GM12878 (cell line): ENCODE results near the gene TRUB1. TPM values are rescaled to one million over a fixed set of nuclear protein-coding genes. Genes with fewer than 3 reads are reported as not detected.

Experiments
- ATAC-seq: fragments of 200-7000 bp; cut with Tn5 transposase; 3 replicates; pipeline ENCODE4 v1.9.1; 2020; ENCODE audit warnings: mild to moderate bottlenecking, moderate library complexity
- Bru-seq: library from RNA; stranded (reverse); fragments of 400-500 nt; gene quantifications from one replicate; lab custom pipeline; 2021; lab: Mats Ljungman, UMichigan
- BruChase-seq, 2 experiments: library from RNA; stranded (reverse); fragments of 400-500 nt; gene quantifications; one replicate each; lab custom pipeline; 2021; lab: Mats Ljungman, UMichigan
- BruUV-seq: library from RNA; stranded (reverse); fragments of 400-500 nt; replicated peaks from 2 replicates; lab custom pipeline; 2021; lab: Mats Ljungman, UMichigan
- CTCF ChIA-PET: fragments of 300-600 bp; sonication (Branson Sonifier 250); formaldehyde crosslinking; extraction: SDS; loops from one replicate; lab custom pipeline; 2021; ENCODE audit warnings: inconsistent platforms; lab: Yijun Ruan, JAX
- POLR2A ChIA-PET: fragments of 350-600 bp; formaldehyde crosslinking; extraction: SDS; loops from one replicate; lab custom pipeline; 2021; ENCODE audit warnings: inconsistent platforms; lab: Charles Lee
- RAD21 ChIA-PET: fragments of 300-600 bp; sonication (Branson Sonifier 250); formaldehyde crosslinking; loops from one replicate; lab custom pipeline; 2023; ENCODE audit warnings: antibody characterized with exemption; ENCODE audit not compliant: unreplicated experiment; lab: Charles Lee
- SMC1A ChIA-PET: fragments of 300-600 bp; sonication (Branson Sonifier 250); formaldehyde crosslinking; loops from one replicate; lab custom pipeline; 2023; ENCODE audit not compliant: unreplicated experiment, uncharacterized antibody; lab: Charles Lee
- DNase-seq: peaks from one replicate; pipeline ENCODE4 v3.0.0-alpha.2; 2011; ENCODE audit warnings: low read depth, low spot score
- FAIRE-seq: peaks from 3 replicates; lab custom pipeline; 2011; peaks lifted over from hg19 to GRCh38; lab: Jason Lieb, UNC
- H2AFZ ChIP-seq: 2 replicates; pipeline ENCODE4 v1.6.0; 2011; ENCODE audit warnings: low read depth, low read length, control low read depth; ENCODE audit not compliant: control insufficient read depth
- H3K27ac ChIP-seq: 2 replicates; pipeline ENCODE4 v1.5.1; 2011; ENCODE audit warnings: control low read depth; ENCODE audit not compliant: control insufficient read depth, insufficient read depth
- H3K27me3 ChIP-seq, 2 experiments: replicated peaks in 1 of 2; 2 replicates each; pipeline versions ENCODE4 v1.6.0 to v1.6.1; 2011; ENCODE audit warnings: low read length in 1 of 2; ENCODE audit not compliant: control insufficient read depth in 2 of 2, insufficient read depth in 2 of 2
- H3K36me3 ChIP-seq, 2 experiments: 2 replicates each; pipeline ENCODE4 v1.5.1; 2011; ENCODE audit warnings: low read length in 1 of 2; ENCODE audit not compliant: control insufficient read depth in 2 of 2, insufficient read depth in 2 of 2
- H3K4me1 ChIP-seq: 2 replicates; pipeline ENCODE4 v1.6.1; 2011; ENCODE audit warnings: mild to moderate bottlenecking, low read length, moderate library complexity, mixed read lengths; ENCODE audit not compliant: control insufficient read depth, insufficient read depth
- H3K4me2 ChIP-seq: 2 replicates; pipeline ENCODE4 v1.6.0; 2011; ENCODE audit warnings: control low read depth; ENCODE audit not compliant: control insufficient read depth, insufficient read depth
- H3K4me3 ChIP-seq: fragments of 200-600 bp; sonication (generic); 2 replicates; pipeline ENCODE4 v1.5.1; 2016
- H3K79me2 ChIP-seq: 2 replicates; pipeline ENCODE4 v1.6.0; 2011; ENCODE audit warnings: low read length; ENCODE audit not compliant: control insufficient read depth, insufficient read depth
- H3K9ac ChIP-seq: 2 replicates; pipeline ENCODE4 v1.8.0; 2011; ENCODE audit warnings: low read length, control low read depth, mixed read lengths; ENCODE audit not compliant: control insufficient read depth, insufficient read depth
- H3K9me3 ChIP-seq: replicated peaks from 3 replicates; pipeline ENCODE4 v1.5.1; 2011; ENCODE audit warnings: mild to moderate bottlenecking, low read length; ENCODE audit not compliant: control insufficient read depth, insufficient read depth
- H4K20me1 ChIP-seq: 2 replicates; pipeline ENCODE4 v1.6.0; 2011; ENCODE audit not compliant: control insufficient read depth, insufficient read depth
- ESRRA ChIP-seq: IDR thresholded peaks from 2 replicates; pipeline ENCODE4 v1.6.1; 2012; ENCODE audit warnings: mild to moderate bottlenecking, low read length, improper control_type of control experiment
- GABPA ChIP-seq: IDR thresholded peaks from 2 replicates; pipeline ENCODE4 v1.6.1; 2014; ENCODE audit warnings: antibody characterized with exemption, low read depth, mild to moderate bottlenecking, inconsistent platforms
- MTA3 ChIP-seq: IDR thresholded peaks from 2 replicates; pipeline ENCODE4 v1.6.1; 2012; ENCODE audit warnings: low read length, inconsistent platforms, borderline replicate concordance
- RAD21 ChIP-seq: IDR thresholded peaks from 2 replicates; pipeline ENCODE4 v1.6.1; 2011; ENCODE audit warnings: mild to moderate bottlenecking, low read depth, low read length, moderate library complexity; ENCODE audit not compliant: insufficient read depth
- STAT1 ChIP-seq: fragments of 450-650 bp; conservative IDR thresholded peaks from 2 replicates; pipeline ENCODE4 v1.6.1; 2014; ENCODE audit warnings: antibody characterized with exemption, mild to moderate bottlenecking
- TARDBP ChIP-seq: IDR thresholded peaks from 2 replicates; pipeline ENCODE4 v1.6.1; 2016; ENCODE audit warnings: borderline replicate concordance
- TBL1XR1 ChIP-seq: IDR thresholded peaks from 2 replicates; pipeline ENCODE4 v1.6.1; 2012; ENCODE audit warnings: low read depth, low read length, improper control_type of control experiment
- WRNIP1 ChIP-seq: IDR thresholded peaks from 2 replicates; pipeline ENCODE4 v1.6.1; 2011; ENCODE audit warnings: low read depth, low read length, improper control_type of control experiment, borderline replicate concordance
- YBX1 ChIP-seq: fragments of 450-650 bp; IDR thresholded peaks from 2 replicates; pipeline ENCODE4 v1.6.1; 2016; ENCODE audit warnings: antibody characterized with exemption
- ZNF24 ChIP-seq: fragments of 450-650 bp; IDR thresholded peaks from 2 replicates; pipeline ENCODE4 v1.6.1; 2017; ENCODE audit warnings: antibody characterized with exemption, mild to moderate bottlenecking
- ZSCAN29 ChIP-seq: fragments of 450-650 bp; IDR thresholded peaks from 2 replicates; pipeline ENCODE4 v1.6.1; 2017; ENCODE audit warnings: mild to moderate bottlenecking, moderate library complexity
- WGBS: methylation state at CpG from one replicate; pipeline ENCODE4 v1.1.6; 2016; ENCODE audit warnings: low lambda C conversion rate; ENCODE audit not compliant: insufficient replicate concordance, insufficient coverage; ENCODE audit errors: missing lambda C conversion rate; 5-methylcytosine and 5-hydroxymethylcytosine counted together
- in situ Hi-C: fragments of 300-500 bp; cut with MboI; formaldehyde crosslinking; loops from 9 replicates; pipeline ENCODE4 v1.14.3; 2018; ENCODE audit warnings: mixed read lengths
- intact Hi-C: fragments of 100-400 bp; cut with micrococcal nuclease; formaldehyde crosslinking; loops from one replicate; pipeline ENCODE4 v1.14.2; 2022; ENCODE audit not compliant: unreplicated experiment
- long read RNA-seq, 2 experiments: library from polyadenylated mRNA; unstranded; transcript quantifications; one replicate each; pipeline ENCODE4 v2.0.0, GENCODE V29; 2019 to 2020
- polyA minus RNA-seq, 3 experiments: library from RNA; depleted of rRNA, polyadenylated mRNA; stranded (reverse); fragments of >200 nt; gene quantifications; 2 replicates each; pipeline ENCODE4 v1.2.3, GENCODE V29; 2011
- polyA plus RNA-seq, 11 experiments: library from polyadenylated mRNA; depleted of rRNA in 4 of 11; unstranded in 6 of 11; stranded (reverse) in 5 of 11; fragments of >200 nt; fragmentation: Nextera tagmentation in 4 of 11; fragmentation: Illumina TruSeq in 1 of 11; extraction: Ambion mirVana in 4 of 11; extraction: Trizol in 1 of 11; gene quantifications; 1 replicate in 1 of 11; 2 replicates in 10 of 11; pipeline versions ENCODE4 v1.2.1 to v1.2.3, GENCODE V29; 2011 to 2016; ENCODE audit warnings: inconsistent platforms in 2 of 11, missing spikeins in 2 of 11, low read depth in 1 of 11
- total RNA-seq, 4 experiments: library from RNA; depleted of rRNA in 3 of 4; stranded (reverse); fragments of >200 nt in 3 of 4; fragmentation: Illumina TruSeq in 1 of 4; extraction: Trizol in 1 of 4; gene quantifications; 2 replicates each; pipeline versions ENCODE4 v1.2.1 to v1.2.3, GENCODE V29; 2013 to 2021
- TF ChIP-seq, protein P1 (sequence below): IDR thresholded peaks from 2 replicates; pipeline ENCODE4 v1.6.1; 2012; ENCODE audit warnings: low read depth, low read length, improper control_type of control experiment
- TF ChIP-seq, protein P2 (sequence below): fragments of 450-650 bp; IDR thresholded peaks from 2 replicates; pipeline ENCODE4 v1.6.1; 2016; ENCODE audit warnings: mild to moderate bottlenecking
- TF ChIP-seq, protein P3 (sequence below): IDR thresholded peaks from 2 replicates; pipeline ENCODE4 v1.6.1; 2011; ENCODE audit warnings: borderline replicate concordance, low read depth, mild to moderate bottlenecking, moderate library complexity, low read length; ENCODE audit not compliant: insufficient read depth, poor library complexity, severe bottlenecking

The TRUB1 gene
- total RNA-seq (2013; cell fraction: nucleolus; rRNA removed): 25.7 and 27.2 TPM in 2 replicates
- total RNA-seq (2014; rRNA removed): 15.7 and 17.9 TPM in 2 replicates
- 19.4 and 20.3 TPM in 2 replicates for total RNA-seq (2014; rRNA removed; fragmentation: Illumina TruSeq; extraction: Trizol)
- 15.8 and 15.9 TPM in 2 replicates for total RNA-seq (2021)
- polyA plus RNA-seq (2011; ENCODE audit: low read depth): 3.8 TPM
- 16.1 and 29.9 TPM in 2 replicates for polyA plus RNA-seq (2011; rRNA removed)
- 6.5 and 6.9 TPM in 2 replicates for polyA plus RNA-seq (2011; cell fraction: cytosol; rRNA removed)
- polyA plus RNA-seq (2011; cell fraction: nucleus; rRNA removed): 6.5 and 8.7 TPM in 2 replicates
- polyA plus RNA-seq (2012): 5.5 and 8.4 TPM in 2 replicates
- polyA plus RNA-seq (2014; fragmentation: Illumina TruSeq; extraction: Trizol): 17.0 and 22.7 TPM in 2 replicates
- polyA plus RNA-seq (2014; fragmentation: Nextera tagmentation; extraction: Ambion mirVana): 10 to 100 TPM in 1 of 2 experiments, 1 to 10 TPM in 1; 8.1 to 10.4 TPM
- polyA plus RNA-seq (2014; rRNA removed): 11.1 and 12.4 TPM in 2 replicates
- 10 to 100 TPM; 22.9 to 24.0 TPM for polyA plus RNA-seq (2016; fragmentation: Nextera tagmentation; extraction: Ambion mirVana)
- polyA minus RNA-seq (2011; rRNA and poly(A)+ RNA removed): 8.9 and 12.5 TPM in 2 replicates
- polyA minus RNA-seq (2011; cell fraction: cytosol; rRNA and poly(A)+ RNA removed): 5.0 and 8.4 TPM in 2 replicates
- polyA minus RNA-seq (2011; cell fraction: nucleus; rRNA and poly(A)+ RNA removed): 9.7 and 13.3 TPM in 2 replicates
- Bru-seq, nascent RNA: percentile 79 among the genes with signal in this experiment
- BruChase-seq, experiment 1, labeled RNA remaining after a 6-hour chase: percentile 70 among the genes with signal in this experiment
- BruChase-seq, experiment 2, labeled RNA remaining after a 2-hour chase: percentile 76 among the genes with signal in this experiment
- long read RNA-seq, experiment 1, transcript TRUB1-201 (8 exons, 3,408 nt): major isoform, 6 of 6 reads
- long read RNA-seq, experiment 1, partial matches to known transcripts: 0 of 6 reads
- long read RNA-seq, experiment 1, other reads (novel, unspliced or antisense): 0 of 6 reads
- long read RNA-seq, experiment 2, transcript TRUB1-202 (4 exons, 584 nt): minor isoform, 5 of 20 reads
- long read RNA-seq, experiment 2, transcript TRUB1-201 (8 exons, 3,408 nt): major isoform, 10 of 20 reads
- long read RNA-seq, experiment 2, partial matches to known transcripts: 1 of 20 reads
- long read RNA-seq, experiment 2, other reads (novel, unspliced or antisense): 4 of 20 reads

DNA sequence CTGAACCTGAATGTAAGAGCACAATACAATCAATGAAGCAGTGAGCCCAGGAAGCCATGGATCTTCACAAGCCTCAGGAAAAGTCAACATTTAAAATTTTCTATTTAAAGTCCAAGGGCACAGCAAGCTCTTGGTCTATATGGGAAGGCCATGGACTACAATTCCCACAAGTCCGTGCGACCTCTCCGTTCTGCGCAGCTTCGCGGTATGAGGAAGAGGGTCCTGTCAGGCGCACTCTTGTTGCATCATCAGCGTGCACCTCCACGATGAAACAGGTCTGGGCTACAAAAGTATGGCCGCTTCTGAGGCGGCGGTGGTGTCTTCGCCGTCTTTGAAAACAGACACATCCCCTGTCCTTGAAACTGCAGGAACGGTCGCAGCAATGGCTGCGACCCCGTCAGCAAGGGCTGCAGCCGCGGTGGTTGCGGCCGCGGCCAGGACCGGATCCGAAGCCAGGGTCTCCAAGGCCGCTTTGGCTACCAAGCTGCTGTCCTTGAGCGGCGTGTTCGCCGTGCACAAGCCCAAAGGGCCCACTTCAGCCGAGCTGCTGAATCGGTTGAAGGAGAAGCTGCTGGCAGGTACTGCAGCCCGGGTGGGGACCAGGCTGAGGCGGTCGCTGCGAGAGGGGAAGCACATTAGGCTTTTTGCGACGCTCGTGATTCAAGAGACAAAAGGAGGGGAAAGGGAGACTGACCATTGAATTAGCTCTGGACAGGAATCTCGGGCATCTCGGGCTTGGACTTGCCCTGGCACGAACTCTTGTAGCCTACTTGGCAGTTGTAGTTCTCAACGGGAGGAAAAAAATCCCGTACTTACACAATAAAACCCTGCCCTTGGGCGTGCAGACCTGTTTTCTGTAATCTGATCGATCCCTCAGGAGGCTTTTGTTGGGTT, at the start of gene TRUB1:
Gene TRUB1 (plus strand): TSS at position 234 of the 894 bp plus-strand sequence. CDS start 59 bp downstream, at position 293.
- ATAC-seq (peak; percentile 99), DNase-seq (peak; percentile 76), FAIRE-seq (peak; percentile 92)
- Histone ChIP-seq H3K9ac (peak within 1 kb of the TSS; percentile 93), H3K27me3 (no peaks in the 10 kb centered on the region), H3K79me2 (peaks cover 26% of the 10 kb centered on the region), H2AFZ (peak within 1 kb of the TSS; percentile 89), H4K20me1 (no peaks in the 10 kb centered on the region), H3K4me1 (no peaks in the 10 kb centered on the region; the same call in 1 of the 2 replicates), H3K36me3 (0 out of 4 replicates have a peak, but pooled peaks cover 0 to 5% of the 10 kb centered on the region in 2 experiments), H3K4me3 (peak within 1 kb of the TSS; percentile 97), H3K4me2 (peak within 1 kb of the TSS; percentile 64), H3K27ac (peak within 1 kb of the TSS; percentile 86), H3K9me3 (no peaks in the 10 kb centered on the region)
- in situ Hi-C loops (no loop called here), intact Hi-C loops (no loop called here)
- ChIA-PET SMC1A (interaction anchor here (0.7 to 1.7 kb wide), 6 partner anchors 10 to 109 kb away, joined by 3 to 11 read pairs (median 3); no protein-coding TSS in a partner anchor), RAD21 (interaction anchor here (1.4 kb wide), 1 partner anchor 63 kb away, joined by 4 read pairs; no protein-coding TSS in a partner anchor), CTCF (interaction anchor here (0.8 to 1.5 kb wide), 6 partner anchors 11 to 128 kb away, joined by 3 to 5 read pairs (median 4); partner anchors contain the start of gene FHIP2A), POLR2A (interaction anchor here (1.2 kb wide), 1 partner anchor 127 kb away, joined by 3 read pairs; no protein-coding TSS in a partner anchor)
- WGBS: under 1% methylated on average over 45 of the region's 46 CpGs
- TSS peak; percentile 78 for BruUV-seq
- TF ChIP-seq MTA3: no peak
- no peak for TF ChIP-seq YBX1
- no peak for TF ChIP-seq TBL1XR1
- no peak for TF ChIP-seq RAD21
- TF ChIP-seq ESRRA: 0 out of 2 replicates have a peak, but pooled peaks have one; percentile 57
- no peak; the same call in 1 of the 2 replicates for TF ChIP-seq GABPA
- TF ChIP-seq ZNF24: no peak
- no peak for TF ChIP-seq ZSCAN29
- TF ChIP-seq, protein P1, sequence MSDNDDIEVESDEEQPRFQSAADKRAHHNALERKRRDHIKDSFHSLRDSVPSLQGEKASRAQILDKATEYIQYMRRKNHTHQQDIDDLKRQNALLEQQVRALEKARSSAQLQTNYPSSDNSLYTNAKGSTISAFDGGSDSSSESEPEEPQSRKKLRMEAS: peak; percentile 66; the same call in 1 of the 2 replicates
- no peak for TF ChIP-seq WRNIP1
- TF ChIP-seq, protein P2, sequence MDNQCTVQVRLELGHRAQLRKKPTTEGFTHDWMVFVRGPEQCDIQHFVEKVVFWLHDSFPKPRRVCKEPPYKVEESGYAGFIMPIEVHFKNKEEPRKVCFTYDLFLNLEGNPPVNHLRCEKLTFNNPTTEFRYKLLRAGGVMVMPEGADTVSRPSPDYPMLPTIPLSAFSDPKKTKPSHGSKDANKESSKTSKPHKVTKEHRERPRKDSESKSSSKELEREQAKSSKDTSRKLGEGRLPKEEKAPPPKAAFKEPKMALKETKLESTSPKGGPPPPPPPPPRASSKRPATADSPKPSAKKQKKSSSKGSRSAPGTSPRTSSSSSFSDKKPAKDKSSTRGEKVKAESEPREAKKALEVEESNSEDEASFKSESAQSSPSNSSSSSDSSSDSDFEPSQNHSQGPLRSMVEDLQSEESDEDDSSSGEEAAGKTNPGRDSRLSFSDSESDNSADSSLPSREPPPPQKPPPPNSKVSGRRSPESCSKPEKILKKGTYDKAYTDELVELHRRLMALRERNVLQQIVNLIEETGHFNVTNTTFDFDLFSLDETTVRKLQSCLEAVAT: no peak
- TF ChIP-seq, protein P3, sequence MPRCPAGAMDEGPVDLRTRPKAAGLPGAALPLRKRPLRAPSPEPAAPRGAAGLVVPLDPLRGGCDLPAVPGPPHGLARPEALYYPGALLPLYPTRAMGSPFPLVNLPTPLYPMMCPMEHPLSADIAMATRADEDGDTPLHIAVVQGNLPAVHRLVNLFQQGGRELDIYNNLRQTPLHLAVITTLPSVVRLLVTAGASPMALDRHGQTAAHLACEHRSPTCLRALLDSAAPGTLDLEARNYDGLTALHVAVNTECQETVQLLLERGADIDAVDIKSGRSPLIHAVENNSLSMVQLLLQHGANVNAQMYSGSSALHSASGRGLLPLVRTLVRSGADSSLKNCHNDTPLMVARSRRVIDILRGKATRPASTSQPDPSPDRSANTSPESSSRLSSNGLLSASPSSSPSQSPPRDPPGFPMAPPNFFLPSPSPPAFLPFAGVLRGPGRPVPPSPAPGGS: no peak
- TF ChIP-seq TARDBP: peak; percentile 86; the same call in 1 of the 2 replicates
- TF ChIP-seq STAT1: peak; percentile 65; the same call in 1 of the 2 replicates
